Mucosa of rectum (tissue), 2 donors: ENCODE measurements around the gene CLEC19A.

Experiments
- H3K27ac ChIP-seq, 2 donors: one replicate each; pipeline ENCODE4 v1.7.0; 2013; ENCODE audit warnings: inconsistent platforms in 2 of 2, low read depth in 2 of 2, low read length in 2 of 2
- H3K27me3 ChIP-seq, 2 donors: one replicate each; pipeline ENCODE4 v1.7.0; 2013; ENCODE audit warnings: low read length in 2 of 2; ENCODE audit not compliant: control insufficient read depth in 2 of 2, insufficient read depth in 2 of 2
- H3K36me3 ChIP-seq, 2 donors: one replicate each; pipeline ENCODE4 v1.7.0; 2013; ENCODE audit warnings: low read length in 2 of 2; ENCODE audit not compliant: control insufficient read depth in 2 of 2, insufficient read depth in 2 of 2
- H3K4me1 ChIP-seq, 2 donors: one replicate each; pipeline ENCODE4 v1.7.0; 2013; ENCODE audit warnings: low read length in 2 of 2, mild to moderate bottlenecking in 1 of 2; ENCODE audit not compliant: control insufficient read depth in 2 of 2, insufficient read depth in 2 of 2
- H3K4me3 ChIP-seq, 2 donors: one replicate each; pipeline ENCODE4 v1.7.0; 2013; ENCODE audit warnings: low read length in 2 of 2
- H3K9ac ChIP-seq, 2 donors: one replicate each; pipeline ENCODE4 v1.7.0; 2013; ENCODE audit warnings: low read length in 2 of 2, low read depth in 1 of 2, mild to moderate bottlenecking in 1 of 2
- H3K9me3 ChIP-seq, 2 donors: one replicate each; pipeline ENCODE4 v1.7.0; 2013; ENCODE audit warnings: low read length in 2 of 2; ENCODE audit not compliant: control insufficient read depth in 2 of 2
- donor health status: healthy.
- donor health status: Normal muscosa, but diverticular disease.

The CLEC19A gene

GRCh38 chr16:19295393-19295792 lies 9.9 kb downstream of the CLEC19A start:
- Histone ChIP-seq H3K9ac (no peak overlapping the region), H3K27me3 (no peaks in the 10 kb centered on the region), H3K27ac (no peak overlapping the region), H3K4me3 (no peak overlapping the region), H3K36me3 (no peaks in the 10 kb centered on the region), H3K9me3 (no peaks in the 10 kb centered on the region), H3K4me1 (no peaks in the 10 kb centered on the region)

DNA sequence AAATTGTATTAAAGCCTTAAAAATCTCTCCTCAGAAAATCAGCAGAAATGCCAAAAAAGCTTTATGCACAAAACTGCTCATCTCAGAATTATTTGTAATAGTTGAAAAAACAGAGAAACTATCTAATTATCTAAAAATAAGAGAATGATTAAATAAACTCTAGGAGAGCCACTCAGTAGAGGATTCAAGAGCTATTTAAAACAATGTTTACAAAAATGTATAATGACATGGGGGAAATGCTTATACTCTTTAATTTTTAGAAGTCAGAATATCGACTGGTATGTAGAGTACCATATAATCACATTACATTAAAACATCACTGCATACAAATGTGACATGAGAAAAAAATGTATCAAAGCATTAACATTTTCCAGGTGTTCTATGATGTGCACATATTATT lies 11.9 kb downstream of the CLEC19A start:
- no peaks in the 10 kb centered on the region for H3K27me3 ChIP-seq
- no peaks in the 10 kb centered on the region for H3K36me3 ChIP-seq
- no peak overlapping the region for H3K9ac ChIP-seq
- H3K27ac ChIP-seq, result no peak overlapping the region
- no peak overlapping the region for H3K4me3 ChIP-seq
- no peaks in the 10 kb centered on the region for H3K9me3 ChIP-seq
- no peaks in the 10 kb centered on the region for H3K4me1 ChIP-seq

DNA sequence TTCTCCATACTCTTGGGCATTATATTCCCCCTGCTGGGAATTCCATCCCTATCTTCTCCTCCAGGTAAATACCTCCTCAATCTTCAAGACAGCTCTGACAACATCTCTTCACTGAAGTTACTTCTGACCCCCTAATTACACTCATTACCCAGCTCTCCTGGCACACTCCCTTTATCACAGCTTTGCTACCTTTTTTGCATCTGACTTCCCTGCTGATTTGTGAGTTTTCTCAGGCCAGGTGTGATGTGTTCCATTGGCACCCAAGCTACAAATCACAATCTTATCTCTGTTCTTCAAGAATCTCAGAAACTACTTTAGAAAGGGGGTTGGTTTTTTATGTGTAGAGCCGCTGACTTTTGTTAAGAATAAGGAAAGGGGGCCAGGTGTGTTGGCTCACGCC lies 14.0 kb downstream of the CLEC19A start:
- no peak overlapping the region for H3K27ac ChIP-seq
- H3K4me3 ChIP-seq, result no peak overlapping the region
- no peaks in the 10 kb centered on the region for H3K27me3 ChIP-seq
- no peaks in the 10 kb centered on the region for H3K4me1 ChIP-seq
- no peaks in the 10 kb centered on the region for H3K9me3 ChIP-seq
- H3K36me3 ChIP-seq, result no peaks in the 10 kb centered on the region
- H3K9ac ChIP-seq, result no peak overlapping the region

DNA sequence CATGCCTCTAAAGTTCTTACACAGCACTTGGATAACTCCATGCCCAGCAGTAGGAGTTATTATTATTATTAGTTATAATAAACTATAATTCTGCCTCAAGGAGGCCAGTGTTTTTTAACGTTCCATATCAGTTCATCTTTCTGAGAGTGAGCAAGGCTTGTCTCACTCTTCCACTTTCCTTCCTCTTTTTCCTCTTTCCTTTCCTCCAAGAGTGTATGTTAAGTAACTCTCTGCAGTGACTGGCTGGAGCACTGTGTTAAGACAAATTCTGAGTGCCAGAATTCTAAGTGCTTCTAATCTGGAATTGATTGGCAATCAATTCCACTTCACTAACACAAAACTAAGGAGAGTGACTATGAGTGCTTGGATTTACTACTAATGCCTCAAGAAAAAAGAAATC lies 16.4 kb downstream of the CLEC19A start:
- H3K4me3 ChIP-seq, result no peak overlapping the region
- H3K36me3 ChIP-seq, result no peaks in the 10 kb centered on the region
- no peak overlapping the region for H3K9ac ChIP-seq
- H3K27me3 ChIP-seq, result no peaks in the 10 kb centered on the region
- H3K27ac ChIP-seq, result no peak overlapping the region
- H3K4me1 ChIP-seq, result no peaks in the 10 kb centered on the region
- H3K9me3 ChIP-seq, result no peaks in the 10 kb centered on the region

DNA sequence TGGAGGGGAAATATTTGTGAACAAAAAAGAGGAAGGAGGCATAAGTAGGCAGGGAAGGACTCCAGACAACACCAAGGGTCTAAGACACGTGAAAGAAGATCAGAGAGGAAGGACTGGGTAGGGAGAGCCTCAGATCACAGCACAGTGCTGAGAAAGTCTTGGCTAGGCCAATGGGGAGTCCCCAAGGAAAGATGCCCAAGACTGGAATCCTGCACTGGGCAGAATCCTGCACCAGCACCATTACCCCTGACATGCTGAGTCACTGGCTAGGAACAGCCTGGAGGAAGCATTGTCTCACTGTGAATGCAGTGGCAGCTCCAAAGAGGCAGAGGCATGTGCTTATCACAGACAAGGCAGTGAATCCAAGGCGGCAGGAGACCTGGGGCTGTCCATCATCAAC lies 19.2 kb downstream of the CLEC19A start:
- Histone ChIP-seq H3K4me1 (no peaks in the 10 kb centered on the region), H3K27ac (no peak overlapping the region), H3K4me3 (no peak overlapping the region), H3K36me3 (no peaks in the 10 kb centered on the region), H3K9me3 (no peaks in the 10 kb centered on the region), H3K27me3 (no peaks in the 10 kb centered on the region), H3K9ac (no peak overlapping the region)

DNA sequence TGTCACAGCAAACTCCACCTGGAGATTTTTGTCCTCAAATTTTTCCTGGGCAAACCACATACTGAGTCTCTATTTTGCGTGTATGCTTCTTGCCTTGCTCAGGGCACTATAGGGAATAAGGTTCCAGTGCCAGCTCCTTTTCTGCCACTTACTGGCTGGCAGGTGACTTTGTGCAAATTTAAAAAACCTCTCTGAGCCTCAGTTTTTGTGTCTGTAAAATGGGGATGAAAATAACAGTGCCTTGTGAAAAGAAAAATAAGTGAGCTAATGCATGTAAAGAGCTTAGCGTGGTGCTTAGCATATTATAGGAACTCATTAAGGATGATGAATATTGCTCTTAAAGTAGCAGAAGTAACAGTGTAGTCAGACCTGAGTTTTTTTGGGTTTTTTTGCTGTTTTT lies 19.9 kb downstream of the CLEC19A start:
- H3K9ac ChIP-seq, result no peak overlapping the region
- H3K27me3 ChIP-seq, result no peaks in the 10 kb centered on the region
- H3K27ac ChIP-seq, result no peak overlapping the region
- H3K4me1 ChIP-seq, result no peaks in the 10 kb centered on the region
- H3K36me3 ChIP-seq, result no peaks in the 10 kb centered on the region
- H3K9me3 ChIP-seq, result no peaks in the 10 kb centered on the region
- H3K4me3 ChIP-seq, result no peak overlapping the region

DNA sequence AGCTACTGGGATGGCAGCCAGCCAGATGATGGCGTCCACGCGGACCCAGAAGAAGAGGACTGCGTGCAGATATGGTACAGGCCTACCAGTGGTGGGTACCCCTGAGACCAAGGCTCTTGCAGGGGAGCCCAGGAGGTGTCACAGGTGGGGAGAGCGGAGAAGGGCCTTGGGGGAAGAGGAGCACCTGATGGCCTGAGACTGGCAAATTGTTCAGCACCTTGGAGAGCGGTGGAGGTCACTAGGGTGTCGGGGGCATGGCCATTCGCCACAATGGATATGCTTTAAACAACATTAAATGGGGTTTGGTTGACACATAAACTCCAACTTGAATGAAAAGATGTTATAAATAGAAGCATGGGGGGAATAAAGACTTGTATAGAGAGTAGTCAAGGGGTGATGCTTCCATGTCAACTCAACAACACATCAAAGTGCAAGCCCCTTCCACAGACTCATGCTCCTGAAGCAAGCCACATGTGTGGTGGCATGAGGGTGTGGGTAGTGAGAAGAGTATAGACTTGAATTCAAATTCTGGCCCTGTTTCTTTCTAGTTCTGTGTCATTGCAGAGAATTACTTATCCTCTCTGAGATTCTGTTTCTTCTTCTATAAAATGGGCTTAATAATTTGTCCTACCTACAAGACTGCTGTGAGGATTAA lies 22.2 kb downstream of the CLEC19A start:
- H3K4me1 ChIP-seq, result no peaks in the 10 kb centered on the region
- H3K9ac ChIP-seq, result no peak overlapping the region
- no peak overlapping the region for H3K27ac ChIP-seq
- no peaks in the 10 kb centered on the region for H3K27me3 ChIP-seq
- H3K9me3 ChIP-seq, result no peaks in the 10 kb centered on the region
- H3K4me3 ChIP-seq, result no peak overlapping the region
- H3K36me3 ChIP-seq, result no peaks in the 10 kb centered on the region

DNA sequence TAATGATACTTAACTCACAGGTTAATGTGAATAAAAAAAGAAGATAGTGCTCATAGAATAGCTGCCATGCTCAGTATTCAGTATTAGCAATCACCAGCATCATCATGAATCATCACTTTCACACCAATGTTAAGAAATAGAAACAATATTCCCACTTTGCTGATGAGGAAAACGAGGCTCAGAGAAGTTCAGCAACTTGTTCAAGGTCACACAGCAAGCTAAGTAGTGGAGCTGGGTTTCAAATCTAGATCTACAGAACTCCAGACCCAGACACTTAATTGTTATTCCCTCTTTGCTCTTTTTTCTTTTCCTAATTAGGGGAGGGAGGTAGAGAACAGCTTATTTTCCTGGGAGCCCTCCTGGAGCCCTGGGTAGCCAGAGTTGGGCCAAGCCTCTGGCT lies 22.9 kb downstream of the CLEC19A start:
- Histone ChIP-seq H3K9me3 (no peaks in the 10 kb centered on the region), H3K27me3 (no peaks in the 10 kb centered on the region), H3K4me1 (no peaks in the 10 kb centered on the region), H3K36me3 (no peaks in the 10 kb centered on the region), H3K4me3 (no peak overlapping the region), H3K27ac (no peak overlapping the region), H3K9ac (no peak overlapping the region)

DNA sequence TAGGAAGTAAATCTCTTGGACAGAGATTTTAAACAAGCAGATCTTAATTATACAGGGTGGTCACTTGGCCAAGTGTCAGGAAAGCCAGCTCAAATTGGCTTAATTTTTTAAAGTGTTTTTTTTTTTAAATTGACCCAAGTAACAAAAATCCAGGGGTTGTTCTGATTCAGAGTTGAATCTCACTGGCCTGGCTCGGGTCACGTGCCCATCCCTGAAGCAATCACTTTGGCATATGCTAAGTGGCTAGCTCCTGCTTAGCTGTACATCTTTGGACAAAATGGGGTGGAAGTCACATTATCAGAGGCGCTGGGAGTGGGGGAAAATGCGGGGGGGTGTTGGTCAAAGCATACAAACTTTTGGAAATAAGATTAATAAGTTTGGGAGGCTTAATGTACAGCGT lies 23.6 kb downstream of the CLEC19A start:
- Histone ChIP-seq H3K27me3 (no peaks in the 10 kb centered on the region), H3K36me3 (no peaks in the 10 kb centered on the region), H3K9me3 (no peaks in the 10 kb centered on the region), H3K9ac (no peak overlapping the region), H3K4me1 (no peaks in the 10 kb centered on the region), H3K4me3 (no peak overlapping the region), H3K27ac (no peak overlapping the region)

GRCh38 chr16:19314718-19315425 lies 29.3 kb downstream of the CLEC19A start:
- no peaks in the 10 kb centered on the region for H3K36me3 ChIP-seq
- H3K9me3 ChIP-seq, result no peaks in the 10 kb centered on the region
- no peak overlapping the region for H3K27ac ChIP-seq
- no peak overlapping the region for H3K4me3 ChIP-seq
- no peaks in the 10 kb centered on the region for H3K4me1 ChIP-seq
- H3K27me3 ChIP-seq, result no peaks in the 10 kb centered on the region
- H3K9ac ChIP-seq, result no peak overlapping the region
